Osteoblast (primary cell): ENCODE measurements around the gene AFAP1. TPM values are rescaled to one million over a fixed set of nuclear protein-coding genes. Genes with fewer than 3 reads are reported as not detected.

Source experiments
- DNase-seq: peaks from one replicate; pipeline ENCODE4 v3.0.0; 2011; ENCODE audit warnings: low spot score, mixed read lengths; ENCODE audit not compliant: insufficient read length; ENCODE audit errors: missing footprints
- H2AFZ ChIP-seq: 2 replicates; pipeline ENCODE4 v1.6.0; 2011; ENCODE audit warnings: mild to moderate bottlenecking, low read length
- H3K27ac ChIP-seq: 2 replicates; pipeline ENCODE4 v1.5.1; 2011; ENCODE audit warnings: mild to moderate bottlenecking, low read depth, low read length, moderate library complexity
- H3K27me3 ChIP-seq: 2 replicates; pipeline ENCODE4 v1.6.0; 2012; ENCODE audit warnings: mild to moderate bottlenecking, control low read depth, inconsistent platforms, low read length, moderate library complexity; ENCODE audit not compliant: insufficient read depth
- H3K36me3 ChIP-seq: 2 replicates; pipeline ENCODE4 v1.5.1; 2011; ENCODE audit warnings: mild to moderate bottlenecking, low read length, control low read depth, moderate library complexity; ENCODE audit not compliant: insufficient read depth
- H3K4me1 ChIP-seq: 2 replicates; pipeline ENCODE4 v1.5.1; 2011; ENCODE audit warnings: mild to moderate bottlenecking, low read length, control low read depth, moderate library complexity; ENCODE audit not compliant: insufficient read depth
- H3K4me2 ChIP-seq: 2 replicates; pipeline ENCODE4 v1.6.0; 2011; ENCODE audit warnings: mild to moderate bottlenecking, low read length; ENCODE audit not compliant: insufficient read depth
- H3K4me3 ChIP-seq: fragments of 200-600 bp; sonication (generic); 3 replicates; pipeline ENCODE4 v1.5.1; 2012; ENCODE audit warnings: mild to moderate bottlenecking, low read length, inconsistent platforms; ENCODE audit not compliant: insufficient read depth
- H3K79me2 ChIP-seq: 2 replicates; pipeline ENCODE4 v1.6.0; 2012; ENCODE audit warnings: mild to moderate bottlenecking, low read length, control low read depth, inconsistent platforms; ENCODE audit not compliant: insufficient read depth
- H3K9me3 ChIP-seq: 2 replicates; pipeline ENCODE4 v1.5.1; 2011; ENCODE audit warnings: low read depth, low read length, control low read depth
- H4K20me1 ChIP-seq: 2 replicates; pipeline ENCODE4 v1.6.0; 2012; ENCODE audit warnings: mild to moderate bottlenecking, low read length, control low read depth; ENCODE audit not compliant: insufficient read depth
- CTCF ChIP-seq: IDR thresholded peaks from 2 replicates; pipeline ENCODE4 v1.5.1; 2011; ENCODE audit warnings: mild to moderate bottlenecking, low read depth, low read length, moderate library complexity; ENCODE audit errors: extremely low read depth
- total RNA-seq: library from RNA; depleted of rRNA; stranded (reverse); fragments of >200 nt; gene quantifications from 2 replicates; pipeline ENCODE4 v1.2.3, GENCODE V29; 2012

The AFAP1 gene
- total RNA-seq, 1 donor, result 101 TPM

DNA sequence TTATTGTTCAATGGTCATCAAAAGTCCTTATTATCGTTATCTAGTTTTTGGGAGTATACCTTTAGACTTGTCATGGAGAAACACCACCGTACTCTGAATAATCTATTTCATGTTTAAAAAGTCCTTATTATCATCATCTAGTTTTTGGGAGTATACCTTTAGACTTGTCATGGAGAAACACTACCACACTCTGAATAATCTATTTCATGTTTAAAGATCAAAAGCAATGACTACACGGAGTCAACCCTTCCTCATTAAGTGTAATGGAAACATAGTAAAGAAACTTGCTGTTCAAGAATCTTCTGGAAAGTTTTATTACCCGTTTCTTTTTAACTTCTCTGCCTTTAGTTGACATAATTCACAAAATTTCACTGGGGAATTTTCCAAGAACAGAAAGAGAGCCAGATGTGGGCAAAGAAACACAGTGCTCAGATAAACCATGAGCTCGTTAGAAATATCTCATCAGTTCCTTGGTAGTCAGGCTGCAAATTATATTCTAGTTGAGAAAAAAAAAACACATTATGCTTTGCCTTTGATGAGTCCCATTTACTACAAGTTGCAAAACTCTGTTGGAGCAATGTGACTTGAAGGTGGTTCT lies 158.8 kb downstream of the AFAP1 start:
- H3K36me3 ChIP-seq, result peaks cover 98% of the 10 kb centered on the region
- H3K27me3 ChIP-seq, result no peaks in the 10 kb centered on the region
- DNase-seq, result no peak
- peak overlapping the region; percentile 59 for H3K27ac ChIP-seq
- H2AFZ ChIP-seq, result no peak overlapping the region
- H3K4me1 ChIP-seq, result peaks cover 42% of the 10 kb centered on the region
- peaks cover 98% of the 10 kb centered on the region for H3K79me2 ChIP-seq
- no peak for TF ChIP-seq CTCF
- no peaks in the 10 kb centered on the region for H3K9me3 ChIP-seq
- peaks cover 50% of the 10 kb centered on the region for H4K20me1 ChIP-seq
- H3K4me3 ChIP-seq, result no peak overlapping the region
- H3K4me2 ChIP-seq, result no peak overlapping the region

DNA sequence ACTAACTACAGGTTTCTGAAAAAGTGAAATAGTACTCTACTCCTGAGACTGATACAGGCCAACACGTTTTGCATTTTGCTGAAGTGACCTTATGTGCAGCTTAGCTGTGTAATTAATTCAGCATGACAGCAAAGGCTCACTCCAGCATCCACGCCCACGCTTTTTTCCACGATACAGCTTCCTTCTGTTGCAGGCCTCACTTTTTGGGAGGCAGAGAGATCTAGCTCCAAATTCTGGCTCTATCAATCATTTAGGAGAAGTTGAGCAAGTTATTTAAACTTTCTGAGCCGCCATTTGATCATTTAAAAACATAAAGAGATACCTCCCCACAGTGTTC lies 160.3 kb downstream of the AFAP1 start:
- Histone ChIP-seq H3K36me3 (peaks cover 98% of the 10 kb centered on the region), H3K79me2 (peaks cover 98% of the 10 kb centered on the region), H4K20me1 (peaks cover 50% of the 10 kb centered on the region), H3K4me3 (no peak overlapping the region), H2AFZ (no peak overlapping the region), H3K4me1 (peaks cover 36% of the 10 kb centered on the region), H3K9me3 (no peaks in the 10 kb centered on the region), H3K27ac (peak overlapping the region; percentile 50), H3K4me2 (peak overlapping the region; percentile 66), H3K27me3 (no peaks in the 10 kb centered on the region)
- no peak for TF ChIP-seq CTCF
- DNase-seq, result peak; percentile 78

GRCh38 chr4:7778510-7779431 lies 160.9 kb downstream of the AFAP1 start:
- peak overlapping the region; percentile 50 for H3K27ac ChIP-seq
- no peak for TF ChIP-seq CTCF
- H3K36me3 ChIP-seq, result peaks cover 98% of the 10 kb centered on the region
- peaks cover 36% of the 10 kb centered on the region for H3K4me1 ChIP-seq
- peaks cover 98% of the 10 kb centered on the region for H3K79me2 ChIP-seq
- H2AFZ ChIP-seq, result no peak overlapping the region
- peaks cover 50% of the 10 kb centered on the region for H4K20me1 ChIP-seq
- H3K4me3 ChIP-seq, result no peak overlapping the region
- H3K9me3 ChIP-seq, result no peaks in the 10 kb centered on the region
- DNase-seq, result peak; percentile 68
- no peaks in the 10 kb centered on the region for H3K27me3 ChIP-seq
- H3K4me2 ChIP-seq, result peak overlapping the region; percentile 66

DNA sequence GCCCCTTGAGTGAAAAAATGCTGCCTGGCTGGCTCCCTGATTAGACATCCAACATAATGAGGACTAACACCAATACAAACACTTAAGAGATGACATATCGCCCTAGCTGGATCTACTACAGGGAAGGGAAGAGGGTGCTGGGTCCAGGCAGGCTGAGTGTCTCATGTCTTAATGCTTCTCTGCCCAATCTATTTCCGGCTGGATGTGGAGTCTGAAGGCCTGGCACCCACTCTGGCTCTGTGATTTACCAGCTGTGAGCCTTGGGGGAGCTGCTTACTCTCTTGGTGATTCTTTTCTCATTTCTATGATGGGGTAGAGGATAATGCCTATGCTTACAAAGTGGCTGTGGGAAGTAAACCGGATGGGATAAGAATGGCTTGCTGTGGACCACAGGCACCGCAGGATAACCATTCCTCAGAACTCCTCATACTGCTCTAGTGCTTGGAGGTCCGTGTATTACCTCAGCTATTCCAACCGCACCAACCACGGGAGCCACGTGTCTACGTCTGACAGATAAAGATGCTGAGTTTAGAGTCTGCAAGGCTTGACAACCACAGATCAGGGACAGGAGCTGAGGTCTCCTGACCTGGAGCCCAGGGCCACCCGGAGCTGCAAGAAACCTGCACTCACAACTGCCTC lies 161.7 kb downstream of the AFAP1 start:
- H3K79me2 ChIP-seq, result peaks cover 99% of the 10 kb centered on the region
- peak overlapping the region; percentile 50 for H3K27ac ChIP-seq
- no peaks in the 10 kb centered on the region for H3K9me3 ChIP-seq
- H3K4me3 ChIP-seq, result no peak overlapping the region
- peak; percentile 88 for DNase-seq
- H3K4me1 ChIP-seq, result peaks cover 36% of the 10 kb centered on the region
- peaks cover 51% of the 10 kb centered on the region for H4K20me1 ChIP-seq
- no peak overlapping the region for H3K4me2 ChIP-seq
- H3K36me3 ChIP-seq, result peaks cover 99% of the 10 kb centered on the region
- no peak overlapping the region for H2AFZ ChIP-seq
- no peak for TF ChIP-seq CTCF
- H3K27me3 ChIP-seq, result no peaks in the 10 kb centered on the region
